GM23248 (cell line): ENCODE results near the gene NDUFA5. TPM values are rescaled to one million over a fixed set of nuclear protein-coding genes. Genes with fewer than 3 reads are reported as not detected.

ENCODE experiments used
- DNase-seq: peaks from one replicate; pipeline ENCODE4 v3.0.0-alpha.2; 2015
- H2AFZ ChIP-seq: fragments of 200-600 bp; sonication (generic); 2 replicates; pipeline ENCODE4 v1.6.1; 2016; ENCODE audit warnings: antibody characterized with exemption
- H3F3A ChIP-seq: fragments of 200-600 bp; sonication (generic); 2 replicates; pipeline ENCODE4 v1.6.1; 2016; ENCODE audit warnings: mild to moderate bottlenecking, antibody characterized with exemption, mixed run types; ENCODE audit not compliant: insufficient read depth
- H3K27ac ChIP-seq: fragments of 200-600 bp; sonication (generic); 2 replicates; pipeline ENCODE4 v1.5.1; 2016; ENCODE audit warnings: mild to moderate bottlenecking
- H3K27me3 ChIP-seq: fragments of 200-600 bp; sonication (generic); replicated peaks from 2 replicates; pipeline ENCODE4 v1.6.1; 2016; ENCODE audit warnings: mild to moderate bottlenecking; ENCODE audit not compliant: insufficient read depth
- H3K36me3 ChIP-seq: fragments of 200-600 bp; sonication (generic); 2 replicates; pipeline ENCODE4 v1.6.1; 2016; ENCODE audit warnings: low read depth, mild to moderate bottlenecking
- H3K4me1 ChIP-seq: fragments of 200-600 bp; sonication (generic); 2 replicates; pipeline ENCODE4 v1.6.1; 2016; ENCODE audit warnings: mild to moderate bottlenecking; ENCODE audit not compliant: insufficient read depth
- H3K4me2 ChIP-seq: fragments of 200-600 bp; sonication (generic); one replicate; pipeline ENCODE4 v1.6.1; 2016; ENCODE audit warnings: mild to moderate bottlenecking; ENCODE audit not compliant: unreplicated experiment
- H3K4me3 ChIP-seq: fragments of 200-600 bp; sonication (generic); 2 replicates; pipeline ENCODE4 v1.5.1; 2016; ENCODE audit warnings: mild to moderate bottlenecking
- H3K79me2 ChIP-seq: fragments of 200-600 bp; sonication (generic); 2 replicates; pipeline ENCODE4 v1.6.1; 2016; ENCODE audit warnings: mild to moderate bottlenecking; ENCODE audit not compliant: insufficient read depth
- H3K9ac ChIP-seq: fragments of 200-600 bp; sonication (generic); 2 replicates; pipeline ENCODE4 v1.6.1; 2016; ENCODE audit warnings: mild to moderate bottlenecking
- H3K9me2 ChIP-seq: fragments of 200-600 bp; sonication (generic); 2 replicates; pipeline ENCODE4 v1.6.1; 2016; ENCODE audit warnings: mixed run types, mild to moderate bottlenecking, moderate library complexity; ENCODE audit not compliant: insufficient read depth
- H3K9me3 ChIP-seq: fragments of 200-600 bp; sonication (generic); one replicate; pipeline ENCODE4 v1.6.1; 2017; ENCODE audit warnings: low read depth
- H4K20me1 ChIP-seq: fragments of 200-600 bp; sonication (generic); 2 replicates; pipeline ENCODE4 v1.6.0; 2016; ENCODE audit not compliant: insufficient read depth
- EZH2 ChIP-seq: fragments of 200-600 bp; sonication (generic); IDR thresholded peaks from 2 replicates; pipeline ENCODE4 v1.6.1; 2018; ENCODE audit warnings: antibody characterized with exemption, mild to moderate bottlenecking; ENCODE audit not compliant: insufficient read depth, poor library complexity, severe bottlenecking
- EZH2phosphoT487 ChIP-seq: fragments of 200-600 bp; sonication (generic); IDR thresholded peaks from 2 replicates; pipeline ENCODE4 v1.6.1; 2018; ENCODE audit warnings: antibody characterized with exemption, moderate library complexity, mild to moderate bottlenecking, low read depth; ENCODE audit not compliant: insufficient read depth
- WGBS, 2 experiments: methylation state at CpG; one replicate each; pipeline ENCODE4 v1.1.6; 2015 to 2017; ENCODE audit warnings: low lambda C conversion rate in 2 of 2, low coverage in 1 of 2; ENCODE audit errors: missing lambda C conversion rate in 2 of 2; 5-methylcytosine and 5-hydroxymethylcytosine counted together
- in situ Hi-C: fragments of 300-500 bp; cut with MboI; formaldehyde crosslinking; loops from 2 replicates; pipeline ENCODE4 v1.15.0; 2020
- polyA plus RNA-seq: library from polyadenylated mRNA; unstranded; fragments of >200 nt; fragmentation: Nextera tagmentation; extraction: Ambion mirVana; gene quantifications from 2 replicates; pipeline ENCODE4 v1.2.1, GENCODE V29; 2016
- total RNA-seq: library from RNA; depleted of rRNA; stranded (reverse); fragments of >200 nt; shearing (Covaris generic); gene quantifications from 2 replicates; pipeline ENCODE4 v1.2.3, GENCODE V29; 2014

NDUFA5 gene
- total and polyA plus RNA-seq, 2 experiments from 2014 or later: 52.4 to 110 TPM

DNA sequence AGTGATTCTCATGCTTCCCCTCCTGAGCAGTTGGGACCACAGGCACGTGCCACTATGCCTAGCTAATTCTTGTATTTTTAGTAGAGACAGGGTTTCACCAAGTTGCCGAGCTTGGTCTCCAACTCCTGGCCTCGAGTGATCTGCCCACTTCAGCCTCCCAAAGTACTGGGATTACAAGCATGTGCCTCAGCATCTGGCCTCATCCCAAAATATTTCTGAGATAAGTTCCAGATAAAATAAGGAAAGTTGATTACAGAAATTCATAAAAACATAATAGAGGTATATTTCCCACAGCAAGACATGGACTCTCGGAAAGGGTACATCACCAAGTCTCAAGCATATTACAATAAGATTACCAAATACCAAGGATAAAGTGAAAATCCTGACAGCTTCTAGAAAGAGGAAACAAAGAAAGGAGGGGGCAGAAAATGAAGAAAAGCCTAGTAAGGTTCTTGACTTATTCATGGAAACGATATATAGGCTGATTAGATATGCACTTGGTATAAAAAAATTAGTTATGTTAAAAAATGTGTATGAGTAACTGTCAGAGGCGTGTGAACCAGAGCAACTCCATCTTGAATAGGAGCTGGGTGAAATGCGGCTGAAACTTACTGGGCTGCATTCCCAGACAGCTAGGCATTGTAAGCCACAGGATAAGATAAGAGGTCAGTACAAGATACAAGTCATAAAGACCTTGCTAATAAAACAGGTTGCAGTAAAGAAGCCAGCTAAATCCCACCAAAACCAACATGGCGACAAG is 58.2 kb downstream of the NDUFA5 start:
- Histone ChIP-seq H3K79me2 (no peaks in the 10 kb centered on the region), H3K4me1 (no peaks in the 10 kb centered on the region), H3K9me2 (no peaks in the 10 kb centered on the region), H3K27ac (no peak overlapping the region), H3F3A (no peaks in the 10 kb centered on the region), H3K4me2 (no peak overlapping the region), H3K9me3 (no peaks in the 10 kb centered on the region), H4K20me1 (no peaks in the 10 kb centered on the region), H3K36me3 (no peaks in the 10 kb centered on the region), H2AFZ (no peak overlapping the region), H3K27me3 (no peaks in the 10 kb centered on the region), H3K4me3 (no peak overlapping the region), H3K9ac (no peak overlapping the region)
- TF ChIP-seq EZH2: no peak
- TF ChIP-seq EZH2phosphoT487: no peak
- WGBS, 2 experiments: 55 to 59% methylated on average over 8 of the region's 8 CpGs
- in situ Hi-C loops: no loop called here
- DNase-seq: no peak

- Histone ChIP-seq H3K27me3 (no peaks in the 10 kb centered on the region), H2AFZ (no peak overlapping the region), H3K9ac (no peak overlapping the region), H3K27ac (no peak overlapping the region), H3K9me3 (no peaks in the 10 kb centered on the region), H3K4me3 (no peak overlapping the region), H4K20me1 (no peaks in the 10 kb centered on the region), H3K4me1 (no peaks in the 10 kb centered on the region), H3K9me2 (no peaks in the 10 kb centered on the region), H3F3A (no peaks in the 10 kb centered on the region), H3K36me3 (no peaks in the 10 kb centered on the region), H3K79me2 (no peaks in the 10 kb centered on the region), H3K4me2 (no peak overlapping the region)
- TF ChIP-seq EZH2phosphoT487 (no peak), EZH2 (no peak)
- in situ Hi-C loops: no loop called here
- DNase-seq: no peak
- 66% methylated on average over 2 of the region's 2 CpGs for WGBS, 2 experiments
Measured at GRCh38 chr7:123498601-123499000, 59.0 kb downstream of the NDUFA5 start.

DNA sequence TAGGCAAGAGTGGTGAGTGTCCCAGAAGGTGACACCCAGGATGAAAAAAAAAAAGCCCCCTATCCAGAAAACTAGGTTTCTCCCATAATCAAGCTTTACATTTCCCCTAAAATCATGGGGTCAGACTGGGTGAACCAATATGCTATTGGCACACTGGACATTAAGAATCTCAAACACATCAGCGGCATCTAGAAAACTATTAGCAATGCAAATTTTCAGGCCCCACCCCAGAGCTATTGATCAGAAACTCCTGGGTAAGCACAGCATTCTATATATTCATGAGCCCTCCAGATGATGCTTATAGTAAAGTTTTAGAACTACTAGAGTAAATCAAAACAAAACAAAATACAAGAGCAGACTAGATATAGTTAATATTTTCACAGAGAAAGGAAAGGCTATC is 59.6 kb downstream of the NDUFA5 start:
- Histone ChIP-seq H3K36me3 (no peaks in the 10 kb centered on the region), H3K4me3 (no peak overlapping the region), H3K27ac (no peak overlapping the region), H3K27me3 (no peaks in the 10 kb centered on the region), H3K9ac (no peak overlapping the region), H3K79me2 (no peaks in the 10 kb centered on the region), H3K9me2 (no peaks in the 10 kb centered on the region), H4K20me1 (no peaks in the 10 kb centered on the region), H3K9me3 (no peaks in the 10 kb centered on the region), H3F3A (no peaks in the 10 kb centered on the region), H3K4me1 (no peaks in the 10 kb centered on the region), H3K4me2 (no peak overlapping the region), H2AFZ (no peak overlapping the region)
- in situ Hi-C loops: no loop called here
- 83 to 85% methylated on average over 1 of the region's 1 CpG for WGBS, 2 experiments
- no peak for DNase-seq
- TF ChIP-seq EZH2 (no peak), EZH2phosphoT487 (no peak)

DNA sequence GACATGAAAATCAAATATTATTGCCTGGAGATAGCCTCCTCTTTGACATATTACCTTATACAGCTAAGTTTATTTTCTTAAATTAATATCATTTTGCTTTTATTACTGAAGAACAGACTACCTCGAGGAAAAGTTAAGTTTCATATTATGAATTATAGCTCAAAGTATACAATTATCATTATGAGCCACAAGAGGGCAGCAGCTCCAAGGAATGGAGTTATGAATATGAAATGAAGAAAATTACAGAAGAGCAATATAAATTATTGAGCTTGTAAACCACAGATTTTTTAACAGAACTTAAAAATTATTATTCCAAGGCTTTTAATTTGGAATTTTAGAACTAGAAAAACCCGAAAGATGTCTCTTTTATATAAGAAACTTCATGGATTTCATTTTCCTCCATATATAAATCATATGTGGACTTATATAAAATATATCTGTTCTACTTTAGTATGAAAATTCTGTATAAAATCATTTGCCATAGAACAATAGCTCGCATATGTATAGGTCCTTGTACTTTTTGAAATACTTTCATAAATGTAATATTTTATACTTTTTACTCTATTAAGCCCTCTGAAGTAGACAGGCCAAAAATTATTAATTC is 63.3 kb downstream of the NDUFA5 start:
- Histone ChIP-seq H3K4me1 (no peaks in the 10 kb centered on the region), H3K4me3 (no peak overlapping the region), H3K27ac (no peak overlapping the region), H3K4me2 (no peak overlapping the region), H3K9ac (no peak overlapping the region), H3K9me2 (no peaks in the 10 kb centered on the region), H3F3A (no peaks in the 10 kb centered on the region), H2AFZ (no peak overlapping the region), H3K79me2 (no peaks in the 10 kb centered on the region), H3K27me3 (no peaks in the 10 kb centered on the region), H3K36me3 (no peaks in the 10 kb centered on the region), H3K9me3 (no peaks in the 10 kb centered on the region), H4K20me1 (no peaks in the 10 kb centered on the region)
- DNase-seq: peak; percentile 51
- TF ChIP-seq EZH2 (no peak), EZH2phosphoT487 (no peak)
- 0% methylated on average over 3 of the region's 3 CpGs for WGBS, 2 experiments
- in situ Hi-C loops: no loop called here
